Liver (tissue), 3 donors: ENCODE results near the gene RAB3GAP2.

Experiments used
- EGR1 ChIP-seq, 2 donors: IDR thresholded peaks; 2 replicates each; pipeline ENCODE4 v1.6.1; 2016 to 2018; ENCODE audit warnings: antibody characterized with exemption in 2 of 2, low read depth in 2 of 2
- HNF4A ChIP-seq, 2 donors: conservative IDR thresholded peaks; 2 replicates each; pipeline ENCODE4 v1.6.1; 2016; ENCODE audit warnings: antibody characterized with exemption in 2 of 2, mild to moderate bottlenecking in 2 of 2
- JUND ChIP-seq, 2 donors: IDR thresholded peaks; 2 replicates each; pipeline ENCODE4 v1.6.1; 2016; ENCODE audit warnings: antibody characterized with exemption in 2 of 2
- MAX ChIP-seq: IDR thresholded peaks from 2 replicates; pipeline ENCODE4 v1.6.1; 2016; ENCODE audit warnings: antibody characterized with exemption
- RAD21 ChIP-seq, 2 donors: IDR thresholded peaks; 2 replicates each; pipeline ENCODE4 v1.6.1; 2016; ENCODE audit warnings: antibody characterized with exemption in 2 of 2, mild to moderate bottlenecking in 2 of 2
- SP1 ChIP-seq: IDR thresholded peaks from 2 replicates; pipeline ENCODE4 v1.6.1; 2018; ENCODE audit warnings: antibody characterized with exemption, mild to moderate bottlenecking
- TAF1 ChIP-seq: conservative IDR thresholded peaks from 2 replicates; pipeline ENCODE4 v1.6.1; 2016; ENCODE audit warnings: antibody characterized with exemption, mild to moderate bottlenecking
- YY1 ChIP-seq: IDR thresholded peaks from 2 replicates; pipeline ENCODE4 v1.6.1; 2016; ENCODE audit warnings: antibody characterized with exemption, mild to moderate bottlenecking
- TF ChIP-seq, protein P1 (sequence below): fragments of 150-350 bp; IDR thresholded peaks from 2 replicates; pipeline ENCODE4 v1.5.1; 2017; ENCODE audit warnings: improper control_type of control experiment, low read depth, low read length; ENCODE audit not compliant: missing input control
- TF ChIP-seq, protein P2 (sequence below): IDR thresholded peaks from 2 replicates; pipeline ENCODE4 v1.6.1; 2016; ENCODE audit warnings: antibody characterized with exemption
- TF ChIP-seq, protein P3 (sequence below): IDR thresholded peaks from 2 replicates; pipeline ENCODE4 v1.6.1; 2016; ENCODE audit warnings: antibody characterized with exemption, mild to moderate bottlenecking
- donor health status: healthy.
- donor health status: healthy.

DNA sequence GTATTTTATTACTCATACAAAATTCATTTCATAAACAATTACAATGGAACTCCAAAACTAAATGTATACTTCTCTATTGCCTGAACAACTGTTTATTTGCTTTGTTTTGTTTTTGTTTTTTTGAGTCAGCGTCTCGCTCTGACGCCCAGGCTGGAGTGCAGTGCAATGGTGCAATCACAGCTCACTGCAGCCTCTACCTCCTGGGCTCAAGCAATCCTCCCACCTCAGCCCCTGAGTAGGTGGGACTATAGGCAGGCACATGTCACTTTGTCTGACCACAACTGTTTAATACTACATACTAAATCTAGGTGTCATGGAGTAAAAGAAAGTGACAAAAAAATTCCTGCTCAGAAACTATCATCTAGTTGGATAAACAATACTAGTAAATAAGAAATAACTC, 49.3 kb downstream of the RAB3GAP2 start:
- TF ChIP-seq, protein P1, sequence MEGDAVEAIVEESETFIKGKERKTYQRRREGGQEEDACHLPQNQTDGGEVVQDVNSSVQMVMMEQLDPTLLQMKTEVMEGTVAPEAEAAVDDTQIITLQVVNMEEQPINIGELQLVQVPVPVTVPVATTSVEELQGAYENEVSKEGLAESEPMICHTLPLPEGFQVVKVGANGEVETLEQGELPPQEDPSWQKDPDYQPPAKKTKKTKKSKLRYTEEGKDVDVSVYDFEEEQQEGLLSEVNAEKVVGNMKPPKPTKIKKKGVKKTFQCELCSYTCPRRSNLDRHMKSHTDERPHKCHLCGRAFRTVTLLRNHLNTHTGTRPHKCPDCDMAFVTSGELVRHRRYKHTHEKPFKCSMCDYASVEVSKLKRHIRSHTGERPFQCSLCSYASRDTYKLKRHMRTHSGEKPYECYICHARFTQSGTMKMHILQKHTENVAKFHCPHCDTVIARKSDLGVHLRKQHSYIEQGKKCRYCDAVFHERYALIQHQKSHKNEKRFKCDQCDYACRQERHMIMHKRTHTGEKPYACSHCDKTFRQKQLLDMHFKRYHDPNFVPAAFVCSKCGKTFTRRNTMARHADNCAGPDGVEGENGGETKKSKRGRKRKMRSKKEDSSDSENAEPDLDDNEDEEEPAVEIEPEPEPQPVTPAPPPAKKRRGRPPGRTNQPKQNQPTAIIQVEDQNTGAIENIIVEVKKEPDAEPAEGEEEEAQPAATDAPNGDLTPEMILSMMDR, result no peak
- TF ChIP-seq EGR1 (IDR thresholded peaks at IDR 0.05; ENCODE audit: low read depth in 2 of 2), result no peak
- TF ChIP-seq SP1, result no peak
- TF ChIP-seq JUND (IDR thresholded peaks at IDR 0.05), result no peak
- TF ChIP-seq RAD21 (IDR thresholded peaks at IDR 0.05), result no peak
- TF ChIP-seq HNF4A (conservative IDR thresholded peaks at IDR 0.05), result no peak
- TF ChIP-seq TAF1, result no peak
- no peak for TF ChIP-seq MAX
- TF ChIP-seq YY1, result no peak
- TF ChIP-seq, protein P2, sequence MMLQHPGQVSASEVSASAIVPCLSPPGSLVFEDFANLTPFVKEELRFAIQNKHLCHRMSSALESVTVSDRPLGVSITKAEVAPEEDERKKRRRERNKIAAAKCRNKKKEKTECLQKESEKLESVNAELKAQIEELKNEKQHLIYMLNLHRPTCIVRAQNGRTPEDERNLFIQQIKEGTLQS, result no peak
- TF ChIP-seq, protein P3, sequence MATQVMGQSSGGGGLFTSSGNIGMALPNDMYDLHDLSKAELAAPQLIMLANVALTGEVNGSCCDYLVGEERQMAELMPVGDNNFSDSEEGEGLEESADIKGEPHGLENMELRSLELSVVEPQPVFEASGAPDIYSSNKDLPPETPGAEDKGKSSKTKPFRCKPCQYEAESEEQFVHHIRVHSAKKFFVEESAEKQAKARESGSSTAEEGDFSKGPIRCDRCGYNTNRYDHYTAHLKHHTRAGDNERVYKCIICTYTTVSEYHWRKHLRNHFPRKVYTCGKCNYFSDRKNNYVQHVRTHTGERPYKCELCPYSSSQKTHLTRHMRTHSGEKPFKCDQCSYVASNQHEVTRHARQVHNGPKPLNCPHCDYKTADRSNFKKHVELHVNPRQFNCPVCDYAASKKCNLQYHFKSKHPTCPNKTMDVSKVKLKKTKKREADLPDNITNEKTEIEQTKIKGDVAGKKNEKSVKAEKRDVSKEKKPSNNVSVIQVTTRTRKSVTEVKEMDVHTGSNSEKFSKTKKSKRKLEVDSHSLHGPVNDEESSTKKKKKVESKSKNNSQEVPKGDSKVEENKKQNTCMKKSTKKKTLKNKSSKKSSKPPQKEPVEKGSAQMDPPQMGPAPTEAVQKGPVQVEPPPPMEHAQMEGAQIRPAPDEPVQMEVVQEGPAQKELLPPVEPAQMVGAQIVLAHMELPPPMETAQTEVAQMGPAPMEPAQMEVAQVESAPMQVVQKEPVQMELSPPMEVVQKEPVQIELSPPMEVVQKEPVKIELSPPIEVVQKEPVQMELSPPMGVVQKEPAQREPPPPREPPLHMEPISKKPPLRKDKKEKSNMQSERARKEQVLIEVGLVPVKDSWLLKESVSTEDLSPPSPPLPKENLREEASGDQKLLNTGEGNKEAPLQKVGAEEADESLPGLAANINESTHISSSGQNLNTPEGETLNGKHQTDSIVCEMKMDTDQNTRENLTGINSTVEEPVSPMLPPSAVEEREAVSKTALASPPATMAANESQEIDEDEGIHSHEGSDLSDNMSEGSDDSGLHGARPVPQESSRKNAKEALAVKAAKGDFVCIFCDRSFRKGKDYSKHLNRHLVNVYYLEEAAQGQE, result no peak
